ENCODE results near the gene SRP14.

- TF ChIP-seq POLR2A (IDR thresholded peaks at IDR 0.05; ENCODE audit: low read depth, low read length) (no peak), POLR2AphosphoS5 (IDR thresholded peaks at IDR 0.05; ENCODE audit: low read depth, low read length) (no peak), TAF1 (IDR thresholded peaks at IDR 0.05; ENCODE audit: borderline replicate concordance, low read depth, low read length) (no peak)
Observed at GRCh38 chr15:40075298-40076044, 36.5 kb upstream of the SRP14 start.
